IPS-20b (cell line): ENCODE measurements around the gene CDKAL1.

ENCODE experiments used
- H3K27ac ChIP-seq: one replicate; pipeline ENCODE4 v1.5.1; 2013; ENCODE audit warnings: low read length
- H3K27me3 ChIP-seq: 2 replicates; pipeline ENCODE4 v1.6.1; 2013; ENCODE audit warnings: mild to moderate bottlenecking, low read length, inconsistent platforms; ENCODE audit not compliant: insufficient read depth
- H3K36me3 ChIP-seq: 2 replicates; pipeline ENCODE4 v1.6.1; 2013; ENCODE audit warnings: low read depth, mild to moderate bottlenecking, inconsistent platforms, low read length, moderate library complexity; ENCODE audit not compliant: insufficient read depth
- H3K4me1 ChIP-seq: 2 replicates; pipeline ENCODE4 v1.6.1; 2013; ENCODE audit warnings: mild to moderate bottlenecking, control low read depth, inconsistent platforms, low read length, moderate library complexity; ENCODE audit not compliant: insufficient read depth
- H3K4me3 ChIP-seq: 2 replicates; pipeline ENCODE4 v1.5.1; 2013; ENCODE audit warnings: mild to moderate bottlenecking, low read length, inconsistent platforms
- H3K9ac ChIP-seq: 2 replicates; pipeline ENCODE4 v1.6.1; 2013; ENCODE audit warnings: low read depth, mild to moderate bottlenecking, inconsistent platforms, low read length, moderate library complexity
- H3K9me3 ChIP-seq: 2 replicates; pipeline ENCODE4 v1.6.1; 2013; ENCODE audit warnings: mild to moderate bottlenecking, low read depth, low read length, inconsistent platforms; ENCODE audit not compliant: insufficient read depth

Gene CDKAL1

DNA sequence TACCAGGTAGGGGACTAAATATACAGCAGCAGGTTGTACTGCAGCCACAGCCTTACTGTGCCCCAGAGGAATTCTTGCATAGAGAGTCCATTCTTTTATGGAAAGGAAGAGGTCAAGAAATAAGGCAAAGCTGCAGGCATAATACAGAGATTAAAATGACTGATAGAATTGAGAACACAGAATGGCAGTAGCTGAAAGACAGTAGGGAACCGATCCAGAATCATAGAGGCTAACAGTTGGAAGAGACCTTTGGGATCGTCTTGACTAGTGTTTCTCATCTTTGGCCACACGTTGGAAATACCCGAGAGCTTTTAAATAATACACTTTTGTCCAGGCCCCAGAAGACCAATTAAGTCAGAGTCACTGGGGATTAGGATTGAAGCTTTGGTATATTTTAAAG, 566.7 kb downstream of the CDKAL1 start:
- Histone ChIP-seq H3K36me3 (no peaks in the 10 kb centered on the region), H3K4me3 (no peak overlapping the region), H3K9ac (no peak overlapping the region), H3K4me1 (peaks cover 31% of the 10 kb centered on the region), H3K27ac (no peak overlapping the region), H3K9me3 (no peaks in the 10 kb centered on the region), H3K27me3 (no peaks in the 10 kb centered on the region)

DNA sequence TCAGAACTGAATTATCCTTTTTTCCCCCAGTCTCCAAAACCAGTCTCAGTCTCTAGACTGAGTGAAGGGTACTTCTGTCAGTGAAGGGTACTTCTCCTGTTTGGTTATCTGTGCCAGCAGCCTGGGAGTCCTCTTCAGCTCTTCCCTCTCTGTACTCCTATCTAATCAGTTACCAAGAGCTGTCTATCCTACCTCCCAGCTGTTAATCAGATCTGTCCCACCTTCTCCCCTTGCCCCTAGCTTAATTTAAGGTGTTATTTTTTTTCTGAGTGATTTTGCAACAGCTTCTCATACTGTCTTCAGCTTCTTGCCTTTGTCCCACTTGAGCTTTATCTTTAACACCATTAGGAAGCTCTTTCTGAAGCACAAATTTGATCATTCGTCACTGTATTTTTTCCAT, 567.4 kb downstream of the CDKAL1 start:
- Histone ChIP-seq H3K27me3 (no peaks in the 10 kb centered on the region), H3K4me3 (no peak overlapping the region), H3K9me3 (no peaks in the 10 kb centered on the region), H3K27ac (no peak overlapping the region), H3K36me3 (no peaks in the 10 kb centered on the region), H3K4me1 (peaks cover 31% of the 10 kb centered on the region), H3K9ac (no peak overlapping the region)

DNA sequence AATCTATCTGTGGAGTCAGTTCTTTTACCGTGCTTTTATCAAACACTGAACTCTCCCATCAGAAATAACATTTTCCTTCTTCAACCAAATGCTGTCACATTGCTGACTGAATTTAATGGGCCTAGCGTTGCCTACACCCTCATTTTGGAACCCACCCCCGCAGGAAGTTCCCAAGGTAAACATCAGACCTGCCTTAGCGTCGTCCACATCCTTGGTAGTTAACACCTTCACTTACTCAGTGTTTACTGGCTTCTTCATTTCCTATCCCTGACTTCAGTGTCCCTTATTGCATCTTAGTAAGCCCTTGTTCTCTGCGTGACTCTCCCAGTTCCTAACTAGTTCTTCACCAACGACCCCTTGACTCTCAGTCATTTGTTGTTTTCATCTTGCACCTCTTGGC, 567.9 kb downstream of the CDKAL1 start:
- no peaks in the 10 kb centered on the region for H3K9me3 ChIP-seq
- peaks cover 31% of the 10 kb centered on the region for H3K4me1 ChIP-seq
- H3K9ac ChIP-seq, result no peak overlapping the region
- H3K36me3 ChIP-seq, result no peaks in the 10 kb centered on the region
- H3K27me3 ChIP-seq, result no peaks in the 10 kb centered on the region
- no peak overlapping the region for H3K4me3 ChIP-seq
- no peak overlapping the region for H3K27ac ChIP-seq

DNA sequence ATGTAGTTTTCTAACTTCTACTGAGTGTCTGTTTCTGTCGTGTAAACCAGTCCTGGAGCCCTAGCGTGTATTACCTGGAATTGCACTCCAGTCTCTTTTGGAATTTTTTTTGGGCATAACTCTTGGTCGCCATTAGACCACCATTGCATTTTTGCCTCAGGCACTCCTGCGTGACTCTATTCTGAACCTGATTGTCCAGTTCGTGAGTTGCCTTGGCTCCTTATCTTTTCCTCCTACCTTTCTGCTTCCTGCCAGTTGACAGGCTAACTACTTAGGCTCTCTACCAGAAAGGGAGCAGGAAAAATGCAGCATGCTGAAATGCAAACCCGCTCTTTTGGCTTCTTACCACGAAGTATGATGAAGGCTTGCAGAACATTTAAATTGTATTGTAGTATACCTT, 568.4 kb downstream of the CDKAL1 start:
- Histone ChIP-seq H3K36me3 (no peaks in the 10 kb centered on the region), H3K4me3 (no peak overlapping the region), H3K4me1 (peaks cover 31% of the 10 kb centered on the region), H3K9ac (no peak overlapping the region), H3K27ac (no peak overlapping the region), H3K27me3 (no peaks in the 10 kb centered on the region), H3K9me3 (no peaks in the 10 kb centered on the region)

DNA sequence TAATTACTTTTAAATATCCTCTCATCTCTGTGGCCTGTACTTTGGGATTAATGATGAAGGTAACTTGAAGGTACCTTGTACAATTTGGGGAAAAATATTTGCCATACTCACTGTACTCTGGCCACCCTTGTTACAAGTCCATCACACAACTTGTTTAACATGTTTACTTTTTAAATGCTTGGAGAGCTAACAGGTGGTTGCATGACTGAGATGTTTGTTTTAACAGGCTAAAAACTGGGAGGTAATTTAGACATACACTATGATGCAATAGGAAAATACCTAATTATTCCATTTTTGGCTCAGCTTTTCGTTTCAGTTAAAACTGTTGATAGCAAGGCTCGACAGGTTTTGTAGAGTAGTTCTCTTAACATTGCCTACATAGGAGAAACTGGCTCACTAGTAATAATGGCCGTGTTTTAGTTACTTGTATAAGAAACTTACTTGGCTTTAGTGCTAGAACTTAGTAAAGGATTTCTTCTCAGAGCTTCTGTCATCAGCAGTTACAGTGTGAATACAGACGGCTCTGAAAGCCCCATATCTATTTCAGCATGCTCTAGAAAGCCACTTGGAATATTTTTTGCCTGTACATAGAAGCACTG, 569.5 kb downstream of the CDKAL1 start:
- no peak overlapping the region for H3K4me3 ChIP-seq
- peaks cover 21% of the 10 kb centered on the region for H3K4me1 ChIP-seq
- H3K9ac ChIP-seq, result no peak overlapping the region
- H3K27ac ChIP-seq, result no peak overlapping the region
- H3K27me3 ChIP-seq, result no peaks in the 10 kb centered on the region
- no peaks in the 10 kb centered on the region for H3K9me3 ChIP-seq
- no peaks in the 10 kb centered on the region for H3K36me3 ChIP-seq

DNA sequence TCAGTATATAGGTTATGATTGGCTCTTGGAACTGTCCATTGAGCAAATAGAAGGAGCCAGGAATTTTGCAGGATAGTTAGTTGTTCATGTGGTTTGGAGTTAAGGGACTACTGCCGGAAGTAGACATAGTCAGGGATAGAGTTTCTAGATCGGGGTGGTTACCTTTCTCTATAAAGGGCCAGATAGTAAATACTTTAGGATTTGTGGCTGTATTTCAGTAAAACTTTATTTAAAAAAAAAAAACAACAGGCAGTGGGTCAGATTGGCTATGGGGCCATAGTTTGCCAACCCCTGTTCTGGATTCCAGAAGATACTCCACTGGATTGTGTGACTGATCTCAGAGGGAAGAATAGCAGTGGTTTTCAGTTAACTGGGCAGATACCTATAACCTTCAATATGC, 570.0 kb downstream of the CDKAL1 start:
- no peaks in the 10 kb centered on the region for H3K9me3 ChIP-seq
- no peak overlapping the region for H3K9ac ChIP-seq
- peaks cover 18% of the 10 kb centered on the region for H3K4me1 ChIP-seq
- H3K27ac ChIP-seq, result no peak overlapping the region
- H3K36me3 ChIP-seq, result no peaks in the 10 kb centered on the region
- no peak overlapping the region for H3K4me3 ChIP-seq
- H3K27me3 ChIP-seq, result no peaks in the 10 kb centered on the region

DNA sequence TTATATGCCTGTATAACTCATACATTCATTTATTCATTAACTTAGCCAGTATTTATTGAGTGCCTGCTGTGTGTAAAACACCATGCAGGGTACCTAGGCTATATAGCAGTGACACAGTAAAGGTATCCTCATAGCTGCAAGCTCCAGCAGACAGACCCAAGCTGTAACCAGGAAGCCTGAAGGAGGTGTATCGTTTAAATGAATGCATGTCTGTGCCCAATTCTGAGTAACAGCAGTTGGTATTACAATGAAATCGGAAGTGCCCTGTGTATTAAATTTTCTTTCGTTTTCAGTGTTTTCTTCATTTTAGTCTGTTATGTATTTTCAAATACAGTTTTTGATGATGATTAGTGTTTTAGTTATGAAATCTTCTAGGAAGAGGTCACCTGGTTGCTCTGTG, 573.5 kb downstream of the CDKAL1 start:
- Histone ChIP-seq H3K4me1 (peaks cover 24% of the 10 kb centered on the region; the same call in 1 of the 2 replicates), H3K9ac (no peak overlapping the region), H3K27ac (no peak overlapping the region), H3K27me3 (no peaks in the 10 kb centered on the region), H3K4me3 (no peak overlapping the region), H3K36me3 (no peaks in the 10 kb centered on the region), H3K9me3 (no peaks in the 10 kb centered on the region)

DNA sequence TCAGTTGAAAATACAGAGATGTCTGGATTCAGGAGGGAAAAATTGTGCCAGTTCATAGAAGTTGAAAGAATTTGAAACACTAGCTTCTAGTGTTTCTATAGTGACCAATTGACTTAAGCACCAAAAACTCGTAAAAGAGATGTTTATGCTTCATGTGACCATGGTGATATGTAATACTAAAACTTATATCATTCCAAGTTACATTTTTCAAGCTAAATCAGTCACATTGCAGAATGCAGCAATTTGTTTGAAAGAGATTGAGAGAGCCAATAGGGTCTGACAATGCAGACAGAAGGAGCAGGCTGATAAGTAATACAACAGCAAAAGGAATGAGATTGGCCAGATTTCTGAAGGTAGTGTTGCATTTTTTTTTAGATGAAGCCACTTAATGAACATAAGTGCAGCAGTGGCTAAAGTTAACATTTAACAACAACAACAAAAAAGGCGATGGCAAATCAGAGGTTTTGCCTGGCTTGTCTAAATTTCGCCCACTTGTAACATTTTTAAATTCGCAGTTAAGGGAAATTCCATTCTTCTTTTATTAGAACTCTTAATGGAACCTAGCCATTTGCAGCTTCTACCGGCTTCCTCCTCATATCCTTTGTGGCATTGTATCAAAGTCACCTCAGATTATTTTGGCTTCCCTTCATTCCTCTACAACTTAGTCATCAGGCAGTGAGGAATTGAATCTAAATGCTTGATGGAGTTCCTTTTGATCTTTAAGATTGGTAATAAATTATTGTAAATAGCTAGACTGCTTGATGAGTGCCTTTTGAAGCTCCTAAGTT, 575.3 kb downstream of the CDKAL1 start:
- H3K27ac ChIP-seq, result no peak overlapping the region
- H3K4me1 ChIP-seq, result peaks cover 24% of the 10 kb centered on the region; the same call in 1 of the 2 replicates
- no peaks in the 10 kb centered on the region for H3K27me3 ChIP-seq
- H3K4me3 ChIP-seq, result no peak overlapping the region
- H3K9ac ChIP-seq, result no peak overlapping the region
- no peaks in the 10 kb centered on the region for H3K36me3 ChIP-seq
- H3K9me3 ChIP-seq, result no peaks in the 10 kb centered on the region

DNA sequence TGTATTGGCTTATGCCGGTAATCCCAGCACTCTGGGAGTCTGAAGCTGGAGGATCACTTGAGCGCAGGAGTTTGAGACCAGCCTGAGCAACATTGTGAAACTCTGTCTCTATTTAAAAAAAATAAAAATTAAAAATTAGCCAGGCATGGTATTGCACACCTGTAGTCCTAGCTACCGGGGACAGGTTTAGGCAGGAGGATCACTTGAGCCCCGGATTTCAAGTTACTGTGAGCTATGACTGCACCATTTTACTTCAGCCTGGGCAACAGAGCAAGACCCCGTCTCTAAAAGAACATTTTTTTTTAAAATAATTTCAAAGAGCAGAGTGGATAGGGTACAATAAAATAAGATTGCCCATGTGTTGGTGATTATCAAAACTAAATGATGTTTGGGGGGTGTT, 576.4 kb downstream of the CDKAL1 start:
- no peak overlapping the region for H3K4me3 ChIP-seq

DNA sequence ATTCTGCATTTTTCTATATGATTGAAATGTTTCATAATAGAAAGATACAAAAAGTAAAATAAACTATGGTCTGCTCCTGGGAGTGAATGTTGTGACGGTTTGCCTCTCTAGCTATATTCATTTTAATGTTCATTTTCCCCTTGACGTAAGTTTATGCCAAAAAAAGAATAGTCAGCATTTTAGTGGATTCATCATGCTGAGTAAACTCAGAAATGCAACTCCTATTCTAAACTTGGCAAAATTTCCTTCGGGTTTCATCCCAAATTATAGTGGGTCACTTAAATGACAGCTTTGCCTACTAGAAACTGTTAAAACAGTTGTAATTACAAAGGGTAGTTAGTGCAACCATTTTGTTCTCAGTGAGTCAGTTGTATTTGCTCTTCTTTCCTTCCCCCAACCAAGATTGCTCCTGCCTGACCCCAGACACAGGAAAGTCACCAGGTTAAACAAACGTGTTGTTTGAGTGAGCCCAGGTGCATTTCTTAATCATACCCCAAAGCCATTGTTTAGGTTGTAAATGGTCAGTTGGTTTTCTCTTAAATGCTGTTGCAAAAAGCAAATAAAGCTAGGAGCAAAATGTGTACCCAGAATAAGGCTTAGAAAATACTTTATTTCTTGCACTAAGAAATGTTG, 577.0 kb downstream of the CDKAL1 start:
- no peaks in the 10 kb centered on the region for H3K36me3 ChIP-seq
- no peaks in the 10 kb centered on the region for H3K27me3 ChIP-seq
- no peaks in the 10 kb centered on the region for H3K9me3 ChIP-seq
- no peak overlapping the region for H3K27ac ChIP-seq
- H3K9ac ChIP-seq, result peak overlapping the region; percentile 5; the same call in 1 of the 2 replicates
- H3K4me1 ChIP-seq, result peaks cover 29% of the 10 kb centered on the region; the same call in 1 of the 2 replicates
- H3K4me3 ChIP-seq, result no peak overlapping the region

More for the DNA sequence above, 576.4 kb downstream of the CDKAL1 start:
- peaks cover 29% of the 10 kb centered on the region; the same call in 1 of the 2 replicates for H3K4me1 ChIP-seq
- H3K9me3 ChIP-seq, result no peaks in the 10 kb centered on the region
- H3K27ac ChIP-seq, result no peak overlapping the region
- no peaks in the 10 kb centered on the region for H3K27me3 ChIP-seq
- H3K36me3 ChIP-seq, result no peaks in the 10 kb centered on the region
- no peak overlapping the region for H3K9ac ChIP-seq

DNA sequence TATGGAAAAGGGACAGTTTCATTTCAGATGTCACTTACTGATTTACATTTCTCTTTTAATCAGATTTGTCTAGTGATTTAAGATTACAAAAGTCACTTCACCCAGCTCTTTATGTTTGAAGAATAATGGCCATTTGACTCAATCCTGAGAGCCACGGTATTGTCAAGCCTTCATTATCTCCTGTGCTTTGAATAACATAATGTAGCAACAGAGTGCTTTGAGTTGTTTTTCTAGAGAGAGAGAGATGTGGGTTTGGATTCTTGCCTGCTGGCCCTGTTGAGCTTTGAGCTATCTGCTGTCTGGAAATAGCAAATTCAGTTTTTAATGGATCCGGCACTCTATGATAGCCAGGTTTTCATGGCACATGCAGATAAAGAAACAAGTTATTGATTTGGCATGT, 580.9 kb downstream of the CDKAL1 start:
- no peaks in the 10 kb centered on the region for H3K27me3 ChIP-seq
- no peak overlapping the region for H3K9ac ChIP-seq
- no peaks in the 10 kb centered on the region for H3K36me3 ChIP-seq
- H3K9me3 ChIP-seq, result no peaks in the 10 kb centered on the region
- H3K4me3 ChIP-seq, result no peak overlapping the region
- H3K4me1 ChIP-seq, result peaks cover 19% of the 10 kb centered on the region; the same call in 1 of the 2 replicates
- no peak overlapping the region for H3K27ac ChIP-seq

DNA sequence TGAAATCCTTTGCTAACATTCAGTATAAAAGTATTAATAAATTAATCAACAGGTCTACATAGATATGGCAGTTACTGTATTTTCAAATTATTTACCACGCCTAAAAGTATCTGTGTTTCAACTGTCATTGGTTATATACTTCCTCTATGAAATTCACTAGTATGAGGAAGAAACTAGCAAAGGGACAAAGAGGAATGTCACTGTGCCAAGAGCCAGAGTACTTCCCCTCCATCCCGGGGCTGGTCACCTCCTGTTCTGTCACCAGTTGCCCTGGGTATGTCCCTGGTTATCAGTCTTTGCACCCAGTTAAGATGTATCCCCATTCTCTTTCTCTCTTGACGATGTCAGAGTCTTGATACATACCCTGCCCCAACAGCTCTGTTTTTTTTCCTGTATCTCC, 582.5 kb downstream of the CDKAL1 start:
- Histone ChIP-seq H3K27me3 (no peaks in the 10 kb centered on the region), H3K36me3 (no peaks in the 10 kb centered on the region), H3K27ac (no peak overlapping the region), H3K9ac (no peak overlapping the region), H3K4me1 (peaks cover 8% of the 10 kb centered on the region; the same call in 1 of the 2 replicates), H3K9me3 (no peaks in the 10 kb centered on the region), H3K4me3 (no peak overlapping the region)
